GM21576 (cell line): ENCODE data around the gene ATP10A.

Source experiments
- ATAC-seq: cut with Tn5 transposase; IDR thresholded peaks from one replicate; pipeline ENCODE4 v1.9.1; 2021; ENCODE audit warnings: mild to moderate bottlenecking, moderate library complexity; ENCODE audit not compliant: unreplicated experiment

The ATP10A gene

GRCh38 chr15:25727116-25727515 is 136.0 kb downstream of the ATP10A start:
- no peak for ATAC-seq

GRCh38 chr15:25725758-25726157 is 137.4 kb downstream of the ATP10A start:
- no peak for ATAC-seq

- ATAC-seq: no peak
Measured at GRCh38 chr15:25724899-25725298, 138.2 kb downstream of the ATP10A start.

GRCh38 chr15:25721605-25721955 is 141.5 kb downstream of the ATP10A start:
- ATAC-seq: no peak

- ATAC-seq: no peak
Measured at GRCh38 chr15:25719101-25719985, 143.8 kb downstream of the ATP10A start.

GRCh38 chr15:25718597-25718996 is 144.5 kb downstream of the ATP10A start:
- ATAC-seq: no peak

GRCh38 chr15:25718169-25718536 is 145.0 kb downstream of the ATP10A start:
- ATAC-seq: no peak

GRCh38 chr15:25717457-25718168 is 145.5 kb downstream of the ATP10A start:
- peak; percentile 66 for ATAC-seq

- ATAC-seq: no peak
Measured at GRCh38 chr15:25717127-25717456, 146.0 kb downstream of the ATP10A start.

- no peak for ATAC-seq
Measured at GRCh38 chr15:25716414-25717126, 146.6 kb downstream of the ATP10A start.

- no peak for ATAC-seq
Measured at GRCh38 chr15:25715536-25716413, 147.4 kb downstream of the ATP10A start.

- no peak for ATAC-seq
Measured at GRCh38 chr15:25714538-25714840, 148.6 kb downstream of the ATP10A start.

- no peak for ATAC-seq
Measured at GRCh38 chr15:25713736-25714537, 149.2 kb downstream of the ATP10A start.

GRCh38 chr15:25712961-25713355 is 150.2 kb downstream of the ATP10A start:
- ATAC-seq: no peak

- ATAC-seq: no peak
Measured at GRCh38 chr15:25712192-25712960, 150.8 kb downstream of the ATP10A start.

- ATAC-seq: no peak
Measured at GRCh38 chr15:25711691-25712090, 151.4 kb downstream of the ATP10A start.

- no peak for ATAC-seq
Measured at GRCh38 chr15:25711164-25711563, 152.0 kb downstream of the ATP10A start.

- no peak for ATAC-seq
Measured at GRCh38 chr15:25710184-25710583, 152.9 kb downstream of the ATP10A start.

GRCh38 chr15:25709437-25710159 is 153.5 kb downstream of the ATP10A start:
- no peak for ATAC-seq
